Stimulated activated CD8-positive, alpha-beta memory T cell treated with anti-CD3 and anti-CD28 coated beads, Interleukin-2, amount 100 ng/mL, for 1 hour (primary cell): ENCODE results near the gene ADRB2.

Experiments used
- DNase-seq, 2 donors: peaks; one replicate each; pipeline ENCODE4 v3.0.0-alpha.2; 2020; ENCODE audit warnings: low read depth in 2 of 2

ADRB2 gene

GRCh38 chr5:148831590-148832565, 5.5 kb downstream of the ADRB2 start:
- no peak for DNase-seq

- DNase-seq, result no peak
Measured at GRCh38 chr5:148833122-148833521, 6.7 kb downstream of the ADRB2 start.

- DNase-seq, result no peak
Measured at GRCh38 chr5:148833925-148834324, 7.5 kb downstream of the ADRB2 start.

- no peak for DNase-seq
Measured at GRCh38 chr5:148834689-148835088, 8.3 kb downstream of the ADRB2 start.

- no peak for DNase-seq
Measured at GRCh38 chr5:148836272-148837250, 10.2 kb downstream of the ADRB2 start.

- DNase-seq, result no peak
Measured at GRCh38 chr5:148837383-148837782, 11.0 kb downstream of the ADRB2 start.

GRCh38 chr5:148838357-148838756, 11.9 kb downstream of the ADRB2 start:
- DNase-seq, result no peak

- DNase-seq, result no peak
Measured at GRCh38 chr5:148839960-148840359, 13.5 kb downstream of the ADRB2 start.

GRCh38 chr5:148840531-148840930, 14.1 kb downstream of the ADRB2 start:
- DNase-seq, result no peak

- no peak for DNase-seq
Measured at GRCh38 chr5:148841519-148841918, 15.1 kb downstream of the ADRB2 start.

- DNase-seq, result no peak
Measured at GRCh38 chr5:148842161-148842560, 15.8 kb downstream of the ADRB2 start.

- DNase-seq, result no peak
Measured at GRCh38 chr5:148843510-148844318, 17.3 kb downstream of the ADRB2 start.

GRCh38 chr5:148844433-148845280, 18.2 kb downstream of the ADRB2 start:
- peak; percentile 14 to 21 for DNase-seq

- DNase-seq, result no peak
Measured at GRCh38 chr5:148846930-148847329, 20.5 kb downstream of the ADRB2 start.

- DNase-seq, result no peak
Measured at GRCh38 chr5:148847456-148847855, 21.0 kb downstream of the ADRB2 start.

- DNase-seq, result no peak
Measured at GRCh38 chr5:148848393-148849031, 22.1 kb downstream of the ADRB2 start.

- DNase-seq, result peak in 1 of 2 donors; percentile 35
Measured at GRCh38 chr5:148849461-148849860, 23.1 kb downstream of the ADRB2 start.

- DNase-seq, result no peak
Measured at GRCh38 chr5:148850836-148851235, 24.4 kb downstream of the ADRB2 start.

GRCh38 chr5:148853868-148854267, 27.5 kb downstream of the ADRB2 start:
- DNase-seq, result no peak
